ENCODE measurements around the gene AAK1. TPM values are rescaled to one million over a fixed set of nuclear protein-coding genes. Genes with fewer than 3 reads are reported as not detected.

The AAK1 gene
- total RNA-seq, 1 experiment from 2014 or later, result 30.6 TPM

- H3K36me3 Mint-ChIP-seq (ENCODE audit: insufficient read depth in 1 of 3, low read depth in 3 of 3), result no peaks in the 10 kb centered on the region
- Histone ChIP-seq H3K23me2 (ENCODE audit: insufficient read length, low read depth, low read length, poor library complexity, severe bottlenecking) (no peaks in the 10 kb centered on the region), H3K23ac (ENCODE audit: insufficient read length, low read depth, low read length) (no peak overlapping the region), H3K4me1 (ENCODE audit: insufficient read depth, low read length) (peaks cover 4% of the 10 kb centered on the region), H3K79me2 (ENCODE audit: insufficient read depth, low read length) (no peaks in the 10 kb centered on the region), H3K79me1 (ENCODE audit: insufficient read depth, low read depth, low read length, poor library complexity, severe bottlenecking) (no peaks in the 10 kb centered on the region), H4K8ac (replicated peaks; ENCODE audit: insufficient read length, low read depth, low read length) (no peak overlapping the region), H2AFZ (ENCODE audit: low read length) (no peak overlapping the region), H2AK5ac (ENCODE audit: insufficient read length, low read length) (no peak overlapping the region), H2BK120ac (ENCODE audit: low read depth, low read length, poor library complexity, severe bottlenecking) (no peak overlapping the region), H3K56ac (ENCODE audit: insufficient read length, low read depth, low read length) (no peak overlapping the region), H3K9me3 (ENCODE audit: control insufficient read depth, low read depth, low read length) (no peaks in the 10 kb centered on the region), H3K18ac (ENCODE audit: insufficient read length, low read depth, low read length) (no peak overlapping the region), H3T11ph (ENCODE audit: low read length) (no peak overlapping the region), H3K14ac (ENCODE audit: insufficient read depth, low read length) (no peak overlapping the region), H4K20me1 (ENCODE audit: control insufficient read depth, insufficient read depth, insufficient read length) (no peaks in the 10 kb centered on the region), H2BK5ac (ENCODE audit: insufficient read length, low read length) (no peak overlapping the region), H4K5ac (ENCODE audit: insufficient read length, low read depth, low read length) (no peak overlapping the region), H4K91ac (ENCODE audit: insufficient read length, low read depth, low read length) (no peak overlapping the region), H3K4me2 (ENCODE audit: insufficient read depth, insufficient read length, low read length) (no peak overlapping the region), H3K4ac (ENCODE audit: low read depth, low read length) (no peak overlapping the region), H3K9ac (ENCODE audit: extremely low read depth, insufficient read length, low read length) (no peak overlapping the region), H2BK20ac (ENCODE audit: low read depth, low read length, poor library complexity, severe bottlenecking) (no peak overlapping the region), H3K27ac (ENCODE audit: insufficient read length, low read depth, low read length) (no peak overlapping the region), H2BK15ac (ENCODE audit: low read depth, low read length) (no peak overlapping the region), H2BK12ac (ENCODE audit: insufficient read length, low read depth, low read length) (no peak overlapping the region), H3K27me3 (ENCODE audit: insufficient read depth, low read length) (no peaks in the 10 kb centered on the region)
- no peak for TF ChIP-seq CTCF (conservative IDR thresholded peaks at IDR 0.05)
- peaks cover 52 to 60% of the 10 kb centered on the region in 2 experiments for H3K4me1 Mint-ChIP-seq
- no peak overlapping the region for H3K27ac Mint-ChIP-seq
- WGBS (ENCODE audit: extremely low coverage, insufficient read length, low lambda C conversion rate), result no CpG with 5 or more reads among the region's 4 CpGs
- H3K9me3 Mint-ChIP-seq, result no peaks in the 10 kb centered on the region
- H3K4me3 Mint-ChIP-seq, result no peak overlapping the region
- DNase-seq, result no peak
- H3K27me3 Mint-ChIP-seq (ENCODE audit: low read depth), result peaks cover 3% of the 10 kb centered on the region; the same call in 1 of the 2 replicates
These were observed 189.9 kb downstream of the AAK1 start for GRCh38 chr2:69453475-69454129.
